Esophagus muscularis mucosa (tissue), 4 donors: ENCODE results near the gene DSCAML1. TPM values are rescaled to one million over a fixed set of nuclear protein-coding genes. Genes with fewer than 3 reads are reported as not detected.

Experiments used
- DNase-seq: peaks from one replicate; pipeline ENCODE4 v3.0.0-alpha.2; 2017; ENCODE audit errors: extremely low spot score
- H3K27ac ChIP-seq, 4 donors: fragments of 200-600 bp; sonication (generic); replicated peaks in 1 of 4; 1 replicate in 3 of 4; 2 replicates in 1 of 4; pipeline ENCODE4 v1.5.1; 2016 to 2019; ENCODE audit warnings: mild to moderate bottlenecking in 1 of 4
- H3K27me3 ChIP-seq, 4 donors: fragments of 200-600 bp; sonication (generic); one replicate each; pipeline versions ENCODE4 v1.5.1 to v1.6.0; 2016 to 2019
- H3K36me3 ChIP-seq, 4 donors: fragments of 200-600 bp; sonication (generic); one replicate each; pipeline ENCODE4 v1.5.1; 2016 to 2019
- H3K4me1 ChIP-seq, 4 donors: fragments of 200-600 bp; sonication (generic); one replicate each; pipeline ENCODE4 v1.5.1; 2016 to 2019
- H3K4me3 ChIP-seq, 4 donors: fragments of 200-600 bp; sonication (generic); 1 replicate in 2 of 4; 2 replicates in 2 of 4; pipeline ENCODE4 v1.5.1; 2016 to 2019; ENCODE audit warnings: mild to moderate bottlenecking in 4 of 4, moderate library complexity in 1 of 4
- H3K9me3 ChIP-seq, 4 donors: fragments of 200-600 bp; sonication (generic); 1 replicate in 3 of 4; 2 replicates in 1 of 4; pipeline ENCODE4 v1.5.1; 2016 to 2019
- EP300 ChIP-seq: sonication (generic); formaldehyde crosslinking; IDR thresholded peaks from one replicate; pipeline ENCODE4 v1.6.1; 2017; ENCODE audit warnings: antibody characterized with exemption
- POLR2A ChIP-seq: fragments of 450-650 bp; IDR thresholded peaks from one replicate; pipeline ENCODE4 v1.6.1; 2017; ENCODE audit warnings: antibody characterized with exemption, moderate library complexity, mild to moderate bottlenecking, low read depth
- POLR2AphosphoS5 ChIP-seq, 2 donors: sonication (generic); formaldehyde crosslinking; IDR thresholded peaks; one replicate each; pipeline ENCODE4 v1.6.1; 2017; ENCODE audit warnings: antibody characterized with exemption in 2 of 2
- WGBS: methylation state at CpG from one replicate; pipeline ENCODE4 v1.1.5; 2018; 5-methylcytosine and 5-hydroxymethylcytosine counted together
- intact Hi-C: fragments of 100-400 bp; cut with DNase I; formaldehyde crosslinking; loops from one replicate; pipeline ENCODE4 v1.15.1; 2023
- total RNA-seq, 4 donors: library from RNA; depleted of rRNA; stranded (reverse); fragments of >200 nt; gene quantifications; one replicate each; pipeline versions ENCODE4 v1.1.0 to v1.2.1, GENCODE V29; 2016
- TF ChIP-seq, protein P1 (sequence below), 3 experiments: fragments of 200-600 bp in 2 of 3; fragments of 450-650 bp in 1 of 3; sonication (generic) in 2 of 3; IDR thresholded peaks; one replicate each; pipeline ENCODE4 v1.5.1; 2017 to 2019; ENCODE audit warnings: antibody characterized with exemption in 3 of 3, mild to moderate bottlenecking in 2 of 3, moderate library complexity in 1 of 3

The DSCAML1 gene
- total RNA-seq, 4 donors from 2014 or later: 0.50 to 5.8 (median 1.2) TPM

DNA sequence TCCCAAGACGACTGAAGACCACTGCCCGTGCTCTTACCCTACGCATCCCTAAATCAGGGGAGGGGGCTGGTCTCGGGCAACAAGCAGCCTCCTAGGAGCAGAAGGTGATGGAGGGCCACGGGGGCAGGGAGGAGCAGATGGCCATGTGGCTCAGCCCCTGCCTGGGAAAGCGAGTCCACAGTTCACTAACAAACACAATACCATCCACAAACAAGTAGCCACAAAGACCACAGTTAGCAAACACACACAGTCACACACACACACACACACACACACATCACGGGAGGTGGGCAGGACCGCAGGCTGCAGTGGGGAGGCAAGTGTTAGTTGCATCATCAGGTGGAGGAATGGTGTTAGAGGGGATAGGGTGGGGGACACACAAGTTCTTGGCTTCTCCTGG, 40.8 kb upstream of the DSCAML1 start:
- H3K36me3 ChIP-seq: peaks cover 0 to 41% (median 31%) of the 10 kb centered on the region in 4 donors
- DNase-seq: no peak

DNA sequence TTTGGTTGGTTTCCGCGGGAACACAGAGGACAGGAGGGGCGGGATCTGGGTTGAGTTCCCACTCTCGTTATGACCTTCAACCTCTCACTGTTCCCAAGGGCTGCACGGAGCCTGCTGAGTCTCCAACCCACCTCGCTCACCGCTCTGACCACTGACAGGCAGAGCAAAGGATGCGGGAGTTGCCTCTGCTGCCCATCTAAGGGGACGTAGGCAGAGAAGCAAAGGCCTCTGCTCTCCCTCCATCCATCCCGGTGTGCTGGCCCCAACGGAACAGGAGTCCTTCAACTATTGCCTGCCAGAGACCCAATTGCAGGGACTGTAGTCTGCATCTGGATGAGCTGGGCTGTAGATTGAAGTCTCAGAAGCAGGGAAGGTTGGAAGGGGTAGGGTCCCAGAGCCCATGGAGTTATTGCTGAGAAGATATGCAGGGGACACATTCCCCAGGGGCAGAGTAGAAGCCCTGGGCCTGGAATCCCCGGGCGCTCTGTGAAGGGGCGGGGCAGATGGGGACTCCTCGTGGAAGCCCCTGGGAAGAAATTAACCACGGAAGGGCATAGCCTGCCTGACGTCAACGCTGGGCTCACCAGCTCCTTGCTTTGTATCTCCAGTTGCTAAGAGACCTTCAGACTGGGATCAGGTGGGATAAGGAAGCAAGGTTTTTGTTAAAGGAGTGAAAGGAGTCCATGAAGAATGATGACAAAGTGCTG, 40.2 kb upstream of the DSCAML1 start:
- Histone ChIP-seq H3K27ac (no peak overlapping the region), H3K27me3 (peaks cover 0 to 10% (median 0%) of the 10 kb centered on the region in 4 donors), H3K4me1 (peaks cover 0 to 11% (median 8%) of the 10 kb centered on the region in 4 donors), H3K9me3 (no peaks in the 10 kb centered on the region), H3K36me3 (peaks cover 0 to 41% (median 31%) of the 10 kb centered on the region in 4 donors), H3K4me3 (peak overlapping the region in 2 of 4 donors; percentile 2 to 20)
- DNase-seq: no peak
- WGBS: 73% methylated on average over 14 of the region's 18 CpGs
- no peak for TF ChIP-seq POLR2AphosphoS5 (IDR thresholded peaks at IDR 0.05)
- TF ChIP-seq, protein P1, sequence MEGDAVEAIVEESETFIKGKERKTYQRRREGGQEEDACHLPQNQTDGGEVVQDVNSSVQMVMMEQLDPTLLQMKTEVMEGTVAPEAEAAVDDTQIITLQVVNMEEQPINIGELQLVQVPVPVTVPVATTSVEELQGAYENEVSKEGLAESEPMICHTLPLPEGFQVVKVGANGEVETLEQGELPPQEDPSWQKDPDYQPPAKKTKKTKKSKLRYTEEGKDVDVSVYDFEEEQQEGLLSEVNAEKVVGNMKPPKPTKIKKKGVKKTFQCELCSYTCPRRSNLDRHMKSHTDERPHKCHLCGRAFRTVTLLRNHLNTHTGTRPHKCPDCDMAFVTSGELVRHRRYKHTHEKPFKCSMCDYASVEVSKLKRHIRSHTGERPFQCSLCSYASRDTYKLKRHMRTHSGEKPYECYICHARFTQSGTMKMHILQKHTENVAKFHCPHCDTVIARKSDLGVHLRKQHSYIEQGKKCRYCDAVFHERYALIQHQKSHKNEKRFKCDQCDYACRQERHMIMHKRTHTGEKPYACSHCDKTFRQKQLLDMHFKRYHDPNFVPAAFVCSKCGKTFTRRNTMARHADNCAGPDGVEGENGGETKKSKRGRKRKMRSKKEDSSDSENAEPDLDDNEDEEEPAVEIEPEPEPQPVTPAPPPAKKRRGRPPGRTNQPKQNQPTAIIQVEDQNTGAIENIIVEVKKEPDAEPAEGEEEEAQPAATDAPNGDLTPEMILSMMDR (IDR thresholded peaks at IDR 0.05): no peak
- TF ChIP-seq EP300: no peak
- TF ChIP-seq POLR2A: no peak
- intact Hi-C loops: no loop called here

More for the DNA sequence above, 40.8 kb upstream of the DSCAML1 start:
- no peak overlapping the region for H3K27ac ChIP-seq
- intact Hi-C loops: no loop called here
- peaks cover 0 to 6% (median 0%) of the 10 kb centered on the region in 4 donors for H3K27me3 ChIP-seq
- peaks cover 0 to 17% (median 10%) of the 10 kb centered on the region in 4 donors for H3K4me1 ChIP-seq
- 70% methylated on average over 8 of the region's 8 CpGs for whole genome bisulfite sequencing
- H3K9me3 ChIP-seq: no peaks in the 10 kb centered on the region
- TF ChIP-seq, protein P1 (IDR thresholded peaks at IDR 0.05): no peak
- no peak for TF ChIP-seq EP300
- no peak for TF ChIP-seq POLR2A
- TF ChIP-seq POLR2AphosphoS5 (IDR thresholded peaks at IDR 0.05): no peak
- H3K4me3 ChIP-seq: no peak overlapping the region

GRCh38 chr11:117836077-117836960, 39.3 kb upstream of the DSCAML1 start:
- peak overlapping the region in 1 of 4 donors; percentile 31 for H3K27ac ChIP-seq
- peak overlapping the region in 2 of 4 donors; percentile 2 to 20 for H3K4me3 ChIP-seq
- peaks cover 0 to 39% (median 31%) of the 10 kb centered on the region in 4 donors for H3K36me3 ChIP-seq
- peaks cover 0 to 12% (median 8%) of the 10 kb centered on the region in 4 donors for H3K4me1 ChIP-seq
- 85% methylated on average over 14 of the region's 14 CpGs for WGBS
- TF ChIP-seq, protein P1 (IDR thresholded peaks at IDR 0.05): no peak
- TF ChIP-seq EP300 (no peak), POLR2AphosphoS5 (IDR thresholded peaks at IDR 0.05) (no peak), POLR2A (no peak)
- intact Hi-C loops: no loop called here
- DNase-seq: no peak
- no peaks in the 10 kb centered on the region for H3K9me3 ChIP-seq
- H3K27me3 ChIP-seq: peaks cover 0 to 19% (median 0%) of the 10 kb centered on the region in 4 donors

- no peak overlapping the region for H3K4me3 ChIP-seq
- H3K27me3 ChIP-seq: peaks cover 0 to 25% (median 0%) of the 10 kb centered on the region in 4 donors
- TF ChIP-seq, protein P1 (IDR thresholded peaks at IDR 0.05): no peak
- no peak for TF ChIP-seq POLR2AphosphoS5 (IDR thresholded peaks at IDR 0.05)
- no peak for TF ChIP-seq POLR2A
- TF ChIP-seq EP300: no peak
- H3K36me3 ChIP-seq: peaks cover 0 to 34% (median 31%) of the 10 kb centered on the region in 4 donors
- peaks cover 0 to 18% (median 14%) of the 10 kb centered on the region in 4 donors for H3K4me1 ChIP-seq
- no peak for DNase-seq
- 91% methylated on average over 8 of the region's 8 CpGs for WGBS
- H3K27ac ChIP-seq: no peak overlapping the region
- no peaks in the 10 kb centered on the region for H3K9me3 ChIP-seq
- intact Hi-C loops: no loop called here
Observed at GRCh38 chr11:117835576-117835975, 38.6 kb upstream of the DSCAML1 start.
